DMS 273 treated with DMSO at 0.1 percent for 48 hours (cell line): ENCODE data around the gene TAMALIN.

Experiments used
- DNase-seq: peaks from one replicate; lab custom pipeline; 2025; lab: John Stamatoyannopoulos, UW

Gene TAMALIN

GRCh38 chr12:51984657-51985056, 22.1 kb upstream of the TAMALIN start:
- no peak for DNase-seq

GRCh38 chr12:51985154-51985835, 21.5 kb upstream of the TAMALIN start:
- no peak for DNase-seq

DNA sequence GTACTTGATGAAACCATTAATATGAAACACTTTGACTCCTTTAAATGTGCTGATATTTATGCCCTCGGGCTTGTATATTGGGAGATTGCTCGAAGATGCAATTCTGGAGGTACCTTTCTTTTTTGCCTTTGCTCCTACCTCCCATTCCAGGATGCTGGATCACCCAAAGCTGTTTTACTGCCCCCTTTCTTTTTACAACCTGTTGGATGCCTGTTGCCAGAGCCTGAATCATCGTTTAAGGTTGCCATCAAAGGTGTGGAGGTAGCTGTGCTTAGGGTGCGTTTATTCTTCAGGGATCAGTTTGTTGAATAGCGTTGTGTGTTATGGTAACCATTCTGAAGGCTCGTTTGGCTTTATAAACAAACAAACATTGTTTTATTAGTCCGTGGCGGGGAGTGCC, 19.9 kb upstream of the TAMALIN start:
- no peak for DNase-seq

- no peak for DNase-seq
These were observed 14.5 kb upstream of the TAMALIN start for GRCh38 chr12:51992246-51992645.

DNA sequence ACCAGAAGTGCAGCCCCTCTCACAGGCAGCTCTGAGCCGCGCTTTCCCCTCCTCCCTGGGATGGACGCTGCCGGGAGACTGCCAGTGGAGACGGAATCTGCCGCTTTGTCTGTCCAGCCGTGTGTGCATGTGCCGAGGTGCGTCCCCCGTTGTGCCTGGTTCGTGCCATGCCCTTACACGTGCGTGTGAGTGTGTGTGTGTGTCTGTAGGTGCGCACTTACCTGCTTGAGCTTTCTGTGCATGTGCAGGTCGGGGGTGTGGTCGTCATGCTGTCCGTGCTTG, 12.3 kb upstream of the TAMALIN start:
- no peak for DNase-seq

DNA sequence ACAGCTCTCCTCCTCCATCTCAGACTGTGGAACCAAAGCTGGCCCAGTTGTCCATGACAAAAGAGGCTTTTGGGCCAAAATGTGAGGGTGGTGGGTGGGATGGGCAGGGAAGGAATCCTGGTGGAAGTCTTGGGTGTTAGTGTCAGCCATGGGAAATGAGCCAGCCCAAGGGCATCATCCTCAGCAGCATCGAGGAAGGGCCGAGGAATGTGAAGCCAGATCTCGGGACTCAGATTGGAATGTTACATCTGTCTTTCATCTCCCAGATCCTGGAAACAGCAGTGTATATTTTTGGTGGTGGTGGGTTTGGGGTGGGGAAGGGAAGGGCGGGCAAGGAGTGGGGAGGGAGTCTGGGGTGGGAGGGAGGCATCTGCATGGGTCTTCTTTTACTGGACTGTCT, 11.8 kb upstream of the TAMALIN start:
- no peak for DNase-seq

DNA sequence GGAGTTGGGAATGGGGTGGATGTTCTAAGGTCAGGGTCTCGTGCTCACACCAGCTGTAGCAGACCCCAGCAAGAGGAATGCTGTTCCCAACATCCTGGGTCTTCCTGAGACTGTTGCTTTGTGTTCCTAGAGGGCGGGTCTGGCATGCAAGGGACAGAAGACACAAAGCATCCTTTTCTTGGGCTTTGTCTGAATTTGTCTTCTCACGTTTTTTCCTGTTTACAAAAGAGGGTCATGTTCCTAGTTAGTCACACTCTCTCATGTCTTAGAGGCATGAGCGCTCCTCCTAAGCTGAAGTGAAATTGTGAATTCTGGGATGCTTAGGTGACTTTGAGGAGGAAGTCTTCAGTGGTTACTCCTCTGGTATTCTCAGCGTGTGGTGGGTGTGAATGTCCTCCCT, 9.6 kb upstream of the TAMALIN start:
- DNase-seq, result no peak

- no peak for DNase-seq
These were observed 3.7 kb upstream of the TAMALIN start for GRCh38 chr12:52003016-52003550.

DNA sequence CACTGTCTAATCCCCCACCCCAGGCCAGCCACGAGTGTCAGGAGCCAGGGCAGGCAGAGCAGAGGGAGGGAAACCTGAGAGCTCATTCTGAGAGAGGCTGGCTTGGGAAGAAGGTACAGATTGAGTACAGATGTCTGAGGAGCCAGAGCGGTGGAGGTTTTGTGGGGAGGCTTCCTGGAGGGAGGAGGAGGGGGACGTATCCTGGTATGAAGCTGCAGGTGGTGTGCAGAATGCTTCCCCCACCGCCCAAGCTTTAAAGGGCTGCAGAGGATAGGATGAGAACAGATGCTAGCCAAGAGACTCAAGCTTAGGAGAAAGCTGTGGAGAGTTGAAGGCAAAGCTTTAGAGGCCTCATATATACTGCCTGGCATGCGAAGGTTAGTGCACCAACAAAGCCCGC, 3.2 kb upstream of the TAMALIN start:
- no peak for DNase-seq

DNA sequence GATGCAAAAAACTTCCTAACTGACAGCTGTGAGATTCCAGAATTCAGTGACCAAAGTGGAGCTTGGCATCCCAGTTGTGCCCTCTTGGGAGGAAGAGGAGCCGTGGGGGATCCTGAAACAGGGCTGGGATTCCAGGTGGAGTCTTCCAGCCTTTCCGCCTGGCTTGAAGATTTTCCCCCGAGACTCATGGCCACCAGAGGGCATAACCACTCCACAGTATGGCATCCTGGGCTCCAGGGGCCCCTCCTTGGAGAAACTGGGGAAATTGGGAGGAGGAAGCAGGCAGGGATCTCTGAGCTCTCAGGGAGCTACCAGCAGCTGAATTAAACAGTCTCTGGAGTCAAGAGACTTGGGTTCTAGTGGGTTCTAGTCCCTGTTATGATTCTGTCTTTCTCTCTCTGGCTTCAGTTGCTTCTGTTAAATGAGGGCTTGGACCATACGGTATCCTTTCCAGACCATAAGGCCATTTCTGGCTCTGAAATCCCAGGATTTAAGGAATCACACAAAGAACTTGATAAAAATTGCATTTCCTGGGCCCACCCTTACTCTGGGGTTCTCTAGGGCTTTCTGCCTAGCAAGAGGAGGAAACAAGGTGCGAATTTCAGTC, 2.6 kb upstream of the TAMALIN start:
- DNase-seq, result no peak

- no peak for DNase-seq
These were observed 1.4 kb upstream of the TAMALIN start for GRCh38 chr12:52005218-52005902.

- no peak for DNase-seq
These were observed 643 bp upstream of the TAMALIN start for GRCh38 chr12:52005903-52006703.

DNA sequence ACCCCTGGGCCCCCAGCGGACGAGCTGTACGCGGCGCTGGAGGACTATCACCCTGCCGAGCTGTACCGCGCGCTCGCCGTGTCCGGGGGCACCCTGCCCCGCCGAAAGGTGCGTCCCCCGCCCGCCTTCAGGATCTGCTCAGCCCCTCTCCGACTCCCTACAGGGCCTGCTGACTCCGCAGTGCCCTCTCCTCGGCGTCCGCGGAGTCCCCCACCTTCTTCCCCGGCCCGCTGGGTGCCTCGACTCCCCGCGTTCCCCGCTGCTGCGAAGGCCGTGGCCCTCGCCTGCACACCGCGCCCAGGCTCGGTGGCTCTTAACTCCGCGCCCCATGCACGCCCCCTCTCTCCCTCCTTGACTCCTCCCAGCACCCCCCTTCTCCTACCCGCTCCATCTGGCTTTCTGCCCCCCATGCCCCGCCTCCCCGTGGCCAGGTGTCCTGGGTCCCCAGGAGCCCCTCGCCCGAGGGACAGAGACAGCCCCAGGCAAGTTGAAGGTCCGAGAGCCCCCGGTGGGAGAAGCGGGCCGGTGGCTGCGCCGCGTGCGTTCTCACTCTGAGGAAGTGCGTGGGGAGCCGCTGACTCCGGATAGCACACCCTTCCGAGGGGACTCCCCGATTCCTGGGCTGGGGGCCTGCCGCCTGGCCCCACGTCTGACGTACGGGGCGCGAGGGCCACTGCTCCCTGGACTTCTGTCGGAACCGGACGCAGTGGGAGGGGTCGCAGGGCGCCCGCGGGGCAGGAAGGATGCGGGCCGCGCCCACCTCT, 594 bp downstream of the TAMALIN start:
- DNase-seq, result no peak

GRCh38 chr12:52007982-52008510, 1.3 kb downstream of the TAMALIN start:
- no peak for DNase-seq

DNA sequence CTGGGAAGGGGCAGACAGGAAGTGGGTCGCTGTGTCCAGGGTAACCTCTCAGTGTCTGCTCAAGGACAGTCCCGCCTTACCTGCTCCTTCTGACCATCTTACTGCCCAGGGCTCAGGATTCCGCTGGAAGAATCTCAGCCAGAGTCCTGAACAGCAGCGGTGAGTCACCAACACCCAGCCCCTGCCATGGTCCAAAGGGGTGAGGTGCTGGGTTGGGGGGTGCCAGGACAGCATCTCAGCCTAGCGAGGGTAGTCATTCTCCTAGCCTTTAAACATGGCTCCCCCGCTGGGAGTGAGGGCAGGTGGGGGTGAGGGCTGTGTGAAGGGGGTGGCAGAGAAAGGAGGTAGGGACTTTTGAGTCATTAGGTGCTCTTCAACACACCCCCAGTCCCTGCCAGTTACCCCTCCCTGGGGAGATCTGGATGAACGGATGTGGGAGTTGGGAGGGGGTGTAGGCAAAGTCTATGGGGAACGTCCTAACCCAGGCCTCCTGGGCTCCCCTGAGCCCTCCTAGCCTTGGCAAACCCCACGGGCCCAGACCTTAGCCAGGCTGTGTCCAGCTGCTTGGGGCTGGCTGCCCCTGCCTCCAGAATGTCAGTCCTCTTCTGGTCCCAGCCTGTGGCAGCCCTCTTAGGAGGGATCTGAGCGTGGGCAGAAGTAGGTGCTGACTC, 2.5 kb downstream of the TAMALIN start:
- no peak for DNase-seq

- no peak for DNase-seq
These were observed 3.4 kb downstream of the TAMALIN start for GRCh38 chr12:52010152-52010622.

DNA sequence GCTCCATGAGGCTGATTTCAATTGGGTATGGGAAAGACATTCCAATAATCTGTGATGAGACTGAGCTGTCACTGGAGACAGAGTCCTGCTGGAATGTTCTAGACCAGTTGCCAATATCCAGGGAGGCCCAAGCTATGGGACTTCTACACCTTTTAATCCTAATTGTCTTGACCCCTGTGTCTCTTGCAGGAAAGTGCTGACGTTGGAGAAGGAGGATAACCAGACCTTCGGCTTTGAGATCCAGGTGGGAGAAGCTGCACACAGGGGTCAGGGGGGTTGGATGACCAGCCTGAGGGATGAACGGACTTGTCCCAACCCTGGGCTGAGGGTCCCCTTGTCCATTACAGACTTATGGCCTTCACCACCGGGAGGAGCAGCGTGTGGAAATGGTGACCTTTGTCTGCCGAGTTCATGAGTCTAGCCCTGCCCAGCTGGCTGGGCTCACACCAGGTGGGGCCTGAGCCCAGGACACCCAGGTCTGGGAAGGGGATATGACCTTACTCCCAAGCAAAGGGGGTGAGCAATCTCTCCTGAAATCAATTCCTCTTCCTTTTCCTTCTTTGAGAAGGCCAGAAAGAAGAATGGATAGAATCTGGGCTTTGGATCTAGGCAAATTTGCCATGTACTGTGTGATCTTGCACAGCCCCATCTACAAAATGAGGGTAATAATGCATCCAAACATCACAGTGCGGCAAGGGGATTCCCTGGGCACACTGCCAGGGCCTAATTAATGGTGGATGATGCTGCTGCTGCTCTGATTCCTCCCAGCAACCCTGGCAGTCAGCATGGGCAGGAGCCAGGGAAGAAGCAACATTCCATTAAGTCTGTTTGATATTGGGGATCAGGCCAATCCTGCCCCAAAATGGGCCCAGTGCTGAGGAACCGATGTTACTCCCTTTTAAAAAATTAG, 4.2 kb downstream of the TAMALIN start:
- DNase-seq, result peak; percentile 4

- DNase-seq, result no peak
These were observed 5.0 kb downstream of the TAMALIN start for GRCh38 chr12:52011602-52012214.

DNA sequence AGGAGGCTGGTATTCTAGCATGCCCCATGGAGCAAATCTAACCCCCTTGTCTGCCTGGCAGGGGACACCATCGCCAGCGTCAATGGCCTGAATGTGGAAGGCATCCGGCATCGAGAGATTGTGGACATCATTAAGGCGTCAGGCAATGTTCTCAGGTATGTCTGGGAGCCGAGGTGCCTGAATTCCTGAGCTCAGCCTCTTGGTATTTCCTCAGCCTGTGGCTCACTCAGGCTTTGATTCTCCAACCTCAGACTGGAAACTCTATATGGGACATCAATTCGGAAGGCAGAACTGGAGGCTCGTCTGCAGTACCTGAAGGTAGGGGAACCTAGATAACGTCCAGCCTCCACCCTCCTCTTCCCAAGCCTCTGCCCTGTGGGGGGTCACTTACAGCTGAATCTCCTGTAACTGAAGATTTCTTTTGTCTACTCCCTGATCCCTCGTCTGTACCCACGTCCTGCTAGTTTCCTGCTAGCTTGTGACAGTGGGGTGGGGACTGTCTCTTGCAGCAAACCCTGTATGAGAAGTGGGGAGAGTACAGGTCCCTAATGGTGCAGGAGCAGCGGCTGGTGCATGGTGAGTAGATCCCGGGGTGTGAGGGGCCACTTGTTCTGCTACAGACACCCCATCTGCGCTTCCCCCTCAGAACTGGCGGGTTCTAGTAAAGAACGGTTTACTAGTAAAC, 7.0 kb downstream of the TAMALIN start:
- no peak for DNase-seq
